ENCODE measurements around the gene RPRD1B.

The RPRD1B gene

DNA sequence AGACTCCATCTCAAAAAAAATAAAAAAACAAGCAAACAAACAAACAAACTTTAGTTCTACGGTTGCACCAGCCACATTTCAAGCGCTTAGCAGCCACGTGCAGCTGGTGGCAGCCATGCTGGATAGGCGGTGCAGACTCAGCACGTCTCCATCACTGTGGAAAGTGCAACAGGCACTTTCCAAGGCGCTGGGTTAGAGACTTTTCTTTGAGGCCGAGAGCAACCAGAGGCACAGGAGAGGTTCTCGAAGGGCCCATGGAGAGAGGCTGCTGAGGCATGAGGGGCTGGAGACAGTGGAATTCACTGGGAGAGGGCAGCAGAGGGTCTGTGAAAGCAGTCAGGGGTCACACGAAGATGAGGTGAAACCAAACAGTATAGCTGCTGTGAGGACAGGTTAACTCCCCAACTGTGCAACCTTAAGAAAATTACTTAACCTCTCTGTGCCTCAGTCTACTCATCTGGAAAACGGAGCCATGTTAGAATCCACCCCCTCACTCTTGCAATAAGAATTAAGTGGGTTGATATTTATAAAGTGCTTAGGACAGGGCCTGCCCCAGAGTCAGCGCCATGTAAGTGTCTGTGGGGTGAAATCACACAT is 104.0 kb downstream of the RPRD1B start:
- no peak for DNase-seq

DNA sequence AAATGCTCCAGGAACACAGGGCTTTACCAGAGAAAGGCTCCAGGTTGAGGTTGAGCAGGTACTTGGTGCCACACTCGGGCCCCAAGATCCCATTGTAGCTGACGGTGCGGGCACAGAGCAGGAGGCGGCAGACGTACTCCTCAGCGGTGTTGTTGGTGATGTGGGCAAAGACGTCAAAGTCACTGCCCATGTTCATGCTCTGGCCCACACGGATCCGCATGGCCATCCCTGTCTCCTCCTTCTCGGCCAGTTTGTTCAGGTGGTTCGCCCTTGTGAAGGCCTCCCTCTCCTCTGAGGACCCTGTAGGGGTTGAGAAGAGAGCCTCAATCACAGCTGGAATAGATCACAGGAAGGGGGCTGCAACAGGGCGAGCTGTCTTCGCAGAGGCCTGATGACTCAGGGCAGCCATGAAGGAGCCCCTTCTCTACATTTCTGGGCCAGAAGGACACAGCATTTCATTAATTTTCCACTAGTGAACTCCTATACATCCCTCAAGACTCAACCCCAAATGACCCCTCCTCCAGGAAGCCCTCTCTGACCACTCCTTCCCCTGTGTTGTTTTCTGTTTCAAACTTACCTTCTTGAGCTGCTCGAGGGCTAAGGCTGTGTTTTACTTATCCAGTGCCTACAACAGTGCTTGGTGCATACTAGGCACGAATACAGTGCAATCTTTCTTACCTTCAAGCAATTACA is 104.7 kb downstream of the RPRD1B start:
- no peak for DNase-seq

DNA sequence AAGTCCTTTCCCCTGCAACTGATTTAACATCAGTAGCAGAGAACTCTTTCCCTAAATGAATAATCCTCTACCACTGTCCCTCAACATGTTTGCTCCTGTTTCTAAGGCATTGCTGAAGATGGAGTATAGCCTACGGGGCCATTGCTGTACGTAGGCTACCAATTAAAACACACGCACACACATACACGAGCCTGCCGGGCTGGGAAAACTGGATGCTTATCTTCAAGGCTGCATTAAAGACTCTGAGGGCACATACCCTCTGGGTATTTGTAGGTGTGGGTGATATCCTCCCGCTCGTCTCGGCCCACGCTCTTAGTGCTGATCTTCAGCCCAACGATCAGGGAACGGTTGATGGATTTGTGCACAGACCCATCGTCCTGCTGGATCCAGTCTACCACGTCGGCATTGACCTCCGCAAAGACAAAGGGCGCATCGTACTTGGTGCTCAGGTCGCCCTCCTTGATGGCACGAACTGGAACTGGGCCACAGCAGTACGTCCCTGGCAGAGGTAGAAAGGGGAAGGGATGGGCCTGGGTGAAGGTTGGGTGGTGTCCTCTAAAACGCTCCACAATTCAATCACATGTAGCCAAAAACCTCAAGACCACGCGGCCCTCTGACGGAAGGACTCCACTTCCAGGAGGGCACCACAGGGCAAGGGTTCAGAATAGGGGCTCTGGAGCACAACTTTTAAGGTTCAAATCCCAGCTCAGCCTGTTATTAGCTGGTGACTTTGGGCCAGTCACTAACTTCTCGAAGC is 105.8 kb downstream of the RPRD1B start:
- no peak for DNase-seq

DNA sequence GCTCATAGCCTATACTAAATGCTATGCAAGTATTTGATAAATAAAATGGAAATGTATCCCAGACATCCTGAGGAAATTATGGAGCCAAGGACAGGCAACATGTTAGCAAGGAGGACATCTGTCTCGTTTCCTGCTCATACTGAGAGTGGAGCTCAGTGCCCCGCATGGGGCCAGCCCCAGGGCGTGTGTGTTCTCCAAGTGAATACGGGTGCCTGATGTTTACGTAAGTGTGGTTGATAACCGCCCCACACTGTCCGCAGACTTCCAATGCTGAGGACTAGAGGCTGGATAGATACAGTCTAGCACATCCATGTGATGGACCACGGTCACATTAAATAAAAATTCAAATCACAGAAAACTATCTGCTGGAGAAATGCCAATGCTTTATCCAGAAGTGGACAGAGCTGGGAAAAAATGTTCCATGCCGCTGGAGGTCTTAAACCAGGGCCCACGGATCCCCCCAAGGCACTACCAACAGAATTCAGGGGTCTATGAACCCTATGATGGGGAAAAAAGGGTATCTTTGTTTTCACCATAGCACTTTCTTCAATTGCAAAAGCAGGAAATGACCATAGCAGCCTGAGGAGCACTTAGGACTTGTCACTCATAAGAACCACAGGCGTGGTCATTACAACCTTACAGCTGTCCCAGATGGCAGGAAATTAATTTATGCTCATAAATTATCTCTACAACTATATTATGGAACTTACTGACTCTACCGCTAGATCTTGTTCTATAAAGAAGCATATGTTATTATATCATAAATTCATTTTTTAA is 106.6 kb downstream of the RPRD1B start:
- no peak for DNase-seq

DNA sequence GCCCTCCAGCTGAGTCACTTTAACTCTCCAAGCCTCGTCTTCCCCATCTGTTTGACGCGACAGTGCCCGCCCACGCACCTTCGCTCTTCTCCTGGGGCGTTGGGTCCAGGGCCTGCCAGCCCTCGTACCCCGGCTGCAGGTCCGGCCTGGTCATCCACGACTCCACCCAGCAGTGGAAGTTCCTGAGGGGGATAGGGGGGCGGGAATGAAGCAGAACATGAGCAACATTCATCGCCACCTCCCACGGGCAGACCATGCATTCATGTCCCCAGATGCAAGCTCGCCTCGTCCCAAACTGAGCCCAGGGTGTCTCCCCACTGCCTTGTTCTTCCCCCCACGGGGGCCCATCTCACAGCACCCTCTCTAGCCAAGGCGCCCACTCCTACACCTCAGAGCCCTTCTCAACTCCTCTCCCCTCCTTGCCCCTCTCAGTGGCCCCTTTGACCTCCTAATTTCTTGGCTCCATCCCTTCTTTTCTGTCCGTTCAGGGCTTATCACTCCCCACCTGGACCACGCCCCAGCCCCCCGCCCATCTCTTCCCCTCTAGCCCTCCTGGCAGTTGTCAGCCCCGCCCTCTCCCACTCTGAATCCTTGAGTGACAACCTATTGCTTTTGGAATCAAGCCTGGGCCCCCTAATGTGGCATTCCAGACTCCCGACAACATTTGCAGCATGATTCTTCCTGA is 107.8 kb downstream of the RPRD1B start:
- DNase-seq = no peak
